ENCODE measurements around the gene OR6N2.

OR6N2 gene

GRCh38 chr1:158781104-158781503 is at the start of gene OR6N2:
TSS of gene OR6N2 (minus strand) at chr1:158781204. CDS start at chr1:158777635, 3,569 bp downstream.
- no peak for DNase-seq

- DNase-seq: no peak
Observed at GRCh38 chr1:158830074-158830677, 49.2 kb upstream of the OR6N2 start.

- no peak for DNase-seq
Observed at GRCh38 chr1:158821723-158822122, 40.7 kb upstream of the OR6N2 start.

- no peak for DNase-seq
Observed at GRCh38 chr1:158819461-158820443, 38.7 kb upstream of the OR6N2 start.

- no peak for DNase-seq
Observed at GRCh38 chr1:158818975-158819431, 38.0 kb upstream of the OR6N2 start.

- DNase-seq: no peak
Observed at GRCh38 chr1:158818560-158818959, 37.6 kb upstream of the OR6N2 start.

GRCh38 chr1:158814970-158815369 is 34.0 kb upstream of the OR6N2 start:
- no peak for DNase-seq

- DNase-seq: peak; percentile 8
Observed at GRCh38 chr1:158813164-158813563, 32.2 kb upstream of the OR6N2 start.

- DNase-seq: no peak
Observed at GRCh38 chr1:158812336-158812735, 31.3 kb upstream of the OR6N2 start.

GRCh38 chr1:158810311-158810710 is 29.3 kb upstream of the OR6N2 start:
- DNase-seq: no peak

- DNase-seq: no peak
Observed at GRCh38 chr1:158809862-158810261, 28.9 kb upstream of the OR6N2 start.

GRCh38 chr1:158809256-158809655 is 28.3 kb upstream of the OR6N2 start:
- DNase-seq: no peak

GRCh38 chr1:158806916-158807536 is 26.0 kb upstream of the OR6N2 start:
- DNase-seq: no peak

GRCh38 chr1:158803678-158804077 is 22.7 kb upstream of the OR6N2 start:
- no peak for DNase-seq

- no peak for DNase-seq
Observed at GRCh38 chr1:158801396-158801795, 20.4 kb upstream of the OR6N2 start.

GRCh38 chr1:158800526-158800925 is 19.5 kb upstream of the OR6N2 start:
- no peak for DNase-seq

- DNase-seq: no peak
Observed at GRCh38 chr1:158799689-158800088, 18.7 kb upstream of the OR6N2 start.

GRCh38 chr1:158798531-158798930 is 17.5 kb upstream of the OR6N2 start:
- no peak for DNase-seq

- DNase-seq: no peak
Observed at GRCh38 chr1:158794247-158794646, 13.2 kb upstream of the OR6N2 start.

- DNase-seq: no peak
Observed at GRCh38 chr1:158793604-158794003, 12.6 kb upstream of the OR6N2 start.

GRCh38 chr1:158771950-158772866 is 8.8 kb downstream of the OR6N2 start, which contains the start of gene OR6N1:
TSS of gene OR6N1 (minus strand) at chr1:158772195. CDS start at chr1:158766682, 5,513 bp downstream.
- DNase-seq: no peak

GRCh38 chr1:158754420-158754819 is 26.6 kb downstream of the OR6N2 start, which contains the start of gene OR6K6:
TSS of gene OR6K6 (plus strand) at chr1:158754720. CDS start at chr1:158754888, 168 bp downstream.
- DNase-seq: no peak

Measured in NCI-H2029 treated with DMSO at 0.1 percent for 48 hours (cell line).